GM18951 (cell line): ENCODE results near the gene SNRNP200.

Experiments used
- POLR2A ChIP-seq: IDR thresholded peaks from 4 replicates; pipeline ENCODE4 v1.6.1; 2011; ENCODE audit warnings: mild to moderate bottlenecking; ENCODE audit not compliant: insufficient read length, insufficient read depth; ENCODE audit errors: extremely low read depth
- in situ Hi-C: fragments of 300-500 bp; cut with MboI; formaldehyde crosslinking; loops from one replicate; pipeline ENCODE4 v1.12.0; 2022; ENCODE audit warnings: low sequenced_read_pairs, mixed read lengths, inconsistent platforms; ENCODE audit not compliant: unreplicated experiment

SNRNP200 gene

DNA sequence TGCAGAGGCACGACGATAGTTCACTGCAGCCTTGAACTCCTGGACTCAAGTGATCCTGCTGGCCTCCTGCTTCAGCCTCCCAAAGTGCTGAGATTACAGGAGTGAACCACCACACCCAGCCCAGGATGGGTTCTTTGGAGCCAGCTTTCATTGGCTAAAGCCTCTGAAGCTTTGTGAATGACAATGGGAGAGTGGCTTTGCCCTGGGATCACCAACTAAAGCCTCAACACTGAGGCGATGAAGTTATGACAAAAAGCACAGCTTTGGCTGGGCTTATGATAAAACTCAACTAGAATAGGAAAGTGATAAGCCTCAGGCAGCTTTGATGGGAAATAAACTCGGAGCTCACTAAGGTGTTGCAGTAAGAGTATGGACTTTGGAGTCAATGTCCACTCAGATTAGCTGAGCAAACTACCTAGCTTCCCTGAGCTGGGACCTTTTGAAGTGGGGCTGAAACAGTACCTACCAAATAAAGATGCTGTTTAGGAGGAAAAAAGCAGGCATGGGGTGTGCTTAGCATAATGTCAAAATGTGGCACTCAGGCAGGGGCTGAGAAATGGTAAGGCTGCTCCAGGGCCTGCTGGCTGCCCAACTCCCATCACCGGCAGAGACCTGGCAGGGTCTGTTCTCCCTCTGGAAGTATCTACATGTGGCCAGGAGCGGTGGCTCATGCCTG is 43.9 kb downstream of the SNRNP200 start:
- TF ChIP-seq POLR2A = no peak
- in situ Hi-C loops = loop anchor here (25.0 kb wide), 1 partner anchor 249 kb away; no protein-coding TSS in a partner anchor

- TF ChIP-seq POLR2A = no peak
- in situ Hi-C loops = loop anchor here (25.0 kb wide), 1 partner anchor 248 kb away; no protein-coding TSS in a partner anchor
Observed at GRCh38 chr2:96260387-96261260, 44.7 kb downstream of the SNRNP200 start.

DNA sequence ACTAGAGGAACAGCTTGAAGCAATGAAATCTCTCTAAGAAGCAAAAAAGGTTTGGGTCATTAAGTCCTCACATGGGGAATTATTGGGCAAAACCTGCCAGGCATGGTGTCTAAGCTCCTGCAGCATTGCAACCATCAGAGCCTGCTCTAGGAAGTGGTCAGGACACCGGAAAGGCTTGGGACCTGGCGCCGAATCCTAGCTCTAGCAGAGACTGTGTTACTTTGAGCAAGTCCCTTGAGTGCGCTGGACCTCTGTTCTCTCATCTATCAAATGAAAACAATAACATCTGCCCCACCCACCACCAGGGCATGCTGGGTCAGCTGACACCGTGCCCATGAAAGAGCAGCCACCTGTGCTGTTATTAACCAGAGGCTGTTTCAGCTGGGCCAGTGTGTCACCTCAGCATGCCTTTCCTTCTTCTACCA is 45.8 kb downstream of the SNRNP200 start:
- in situ Hi-C loops = loop anchor here (25.0 kb wide), 1 partner anchor 247 kb away; no protein-coding TSS in a partner anchor
- no peak for TF ChIP-seq POLR2A

DNA sequence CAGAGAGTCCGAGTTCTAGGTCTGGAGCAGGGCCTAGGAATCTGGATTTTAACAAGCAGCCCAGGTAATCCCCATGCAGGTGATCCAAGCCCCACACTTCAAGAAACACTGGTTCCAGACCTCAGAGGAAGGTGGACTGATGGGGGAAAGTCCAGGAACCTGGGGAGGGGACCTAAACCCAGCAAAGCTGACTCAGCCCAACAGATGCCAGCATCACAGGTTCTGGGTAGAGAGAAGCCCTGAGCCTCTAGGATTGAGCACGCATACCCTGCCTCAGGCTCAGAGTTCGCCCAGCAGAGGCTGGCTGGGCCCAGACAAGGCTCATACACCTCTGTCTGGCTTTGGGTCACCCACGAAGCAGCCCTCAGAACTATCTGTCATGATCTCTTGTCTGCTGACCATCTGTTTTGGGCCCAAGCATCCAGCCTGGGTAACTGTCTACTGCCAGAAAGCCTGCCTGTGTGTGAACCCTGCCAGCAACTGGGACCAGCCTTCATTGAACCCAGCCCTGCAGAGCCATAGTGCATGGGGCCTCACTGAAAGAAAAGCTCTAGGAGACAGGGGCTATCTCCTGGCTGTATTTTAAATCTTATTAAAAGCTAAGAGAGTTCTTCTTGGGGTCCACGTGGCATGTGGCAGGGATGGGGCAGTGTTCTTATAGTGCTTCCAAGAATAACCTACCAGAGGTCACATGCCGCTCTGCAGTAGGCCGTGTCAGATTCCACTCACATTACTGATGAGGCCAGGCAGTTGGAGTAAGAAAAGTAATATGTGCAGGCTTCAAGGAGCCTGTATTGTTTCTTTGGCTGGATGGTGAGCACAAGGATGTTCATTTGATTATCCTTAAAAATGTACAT is 47.0 kb downstream of the SNRNP200 start:
- in situ Hi-C loops = loop anchor here (25.0 kb wide), 1 partner anchor 246 kb away; no protein-coding TSS in a partner anchor

DNA sequence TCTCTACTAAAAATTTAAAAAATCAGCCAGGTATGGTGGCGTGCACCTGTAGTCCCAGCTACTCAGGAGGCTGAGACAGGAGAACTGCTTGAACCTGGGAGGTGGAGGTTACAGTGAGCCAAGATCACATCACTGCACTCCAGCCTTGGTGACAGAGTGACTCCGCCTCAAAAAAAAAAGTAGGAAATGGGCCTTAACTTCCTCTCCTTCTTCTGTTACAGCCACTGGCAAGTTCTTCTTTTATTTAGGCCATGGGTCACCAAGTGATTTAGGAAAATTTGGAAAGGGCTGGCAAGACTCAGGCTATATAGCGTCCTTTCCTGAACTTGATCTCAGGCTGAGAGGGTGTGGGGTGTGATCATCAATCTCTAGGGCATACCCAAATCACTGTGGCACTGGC is 47.6 kb downstream of the SNRNP200 start:
- in situ Hi-C loops = loop anchor here (25.0 kb wide), 1 partner anchor 245 kb away; no protein-coding TSS in a partner anchor

More for the DNA sequence above, 47.0 kb downstream of the SNRNP200 start:
- TF ChIP-seq POLR2A = no peak

GRCh38 chr2:96256611-96257113 is 48.7 kb downstream of the SNRNP200 start:
- no peak for TF ChIP-seq POLR2A
- in situ Hi-C loops = loop anchor here (25.0 kb wide), 1 partner anchor 244 kb away; no protein-coding TSS in a partner anchor

DNA sequence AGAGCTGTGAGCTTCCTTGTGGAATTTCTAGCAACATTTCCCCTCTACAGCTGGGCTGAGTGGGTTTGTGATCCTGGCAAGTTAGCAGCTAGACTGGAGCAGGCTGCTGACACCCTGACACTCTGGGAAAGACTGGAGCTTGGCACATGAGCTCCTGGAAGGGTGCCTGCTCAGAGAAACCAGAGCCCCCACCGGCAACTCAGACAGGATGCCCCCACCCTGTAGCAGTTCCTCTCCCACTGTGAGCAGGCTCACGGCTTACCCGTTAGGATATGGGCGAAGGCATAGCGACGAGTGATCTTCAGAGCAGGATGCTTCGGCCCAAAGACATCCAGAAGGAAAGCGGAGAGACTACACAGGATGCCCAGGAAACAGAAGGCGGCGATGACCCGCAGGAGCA is 50.8 kb downstream of the SNRNP200 start:
- TF ChIP-seq POLR2A = no peak
- in situ Hi-C loops = loop anchor here (25.0 kb wide), 1 partner anchor 242 kb away; no protein-coding TSS in a partner anchor

DNA sequence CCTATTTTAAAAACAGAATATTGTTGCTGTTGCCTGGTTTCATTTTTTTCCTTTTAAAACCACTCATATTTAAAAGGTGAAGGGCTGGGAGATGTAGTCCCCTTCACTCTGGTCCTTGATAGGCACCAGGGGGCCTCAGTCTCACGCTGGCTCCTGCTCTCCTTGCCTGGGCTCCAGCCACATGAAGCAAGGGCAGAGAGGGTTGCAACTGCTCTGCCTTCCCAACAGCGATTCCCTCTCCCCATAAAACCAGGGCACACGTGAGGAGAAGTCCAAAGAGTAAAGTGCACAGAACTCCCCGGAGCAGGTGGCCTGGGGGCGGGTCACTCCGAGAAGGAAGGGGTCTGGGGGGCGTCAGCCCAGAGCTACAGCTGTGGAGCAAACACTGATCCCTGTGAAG is 52.3 kb downstream of the SNRNP200 start:
- in situ Hi-C loops = loop anchor here (25.0 kb wide), 1 partner anchor 241 kb away; no protein-coding TSS in a partner anchor
- no peak for TF ChIP-seq POLR2A

DNA sequence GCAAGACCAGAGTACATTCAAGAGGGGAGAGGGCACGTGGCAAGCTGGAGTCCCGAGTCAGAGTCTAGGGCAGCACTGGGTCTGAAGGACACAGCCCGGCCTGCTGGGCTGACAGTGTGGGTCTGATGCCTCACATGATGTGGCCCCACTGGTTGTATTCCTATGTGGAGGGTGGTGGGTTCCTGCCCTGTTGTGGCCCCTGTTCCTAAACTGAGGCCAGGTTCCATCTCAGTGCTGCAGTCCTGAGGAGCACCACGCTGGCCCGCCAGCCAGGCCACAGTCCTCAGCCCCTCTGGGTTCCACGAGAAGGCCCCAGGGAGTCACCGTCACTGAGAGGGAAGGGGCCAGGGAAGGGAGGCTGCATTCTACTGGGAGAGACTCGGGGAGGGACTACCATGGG is 52.8 kb downstream of the SNRNP200 start:
- in situ Hi-C loops = loop anchor here (25.0 kb wide), 1 partner anchor 240 kb away; no protein-coding TSS in a partner anchor

GRCh38 chr2:96251721-96252292 is 53.5 kb downstream of the SNRNP200 start:
- TF ChIP-seq POLR2A = no peak
- in situ Hi-C loops = loop anchor here (25.0 kb wide), 1 partner anchor 240 kb away; no protein-coding TSS in a partner anchor

More for the DNA sequence above, 52.8 kb downstream of the SNRNP200 start:
- TF ChIP-seq POLR2A = no peak

- in situ Hi-C loops = loop anchor here (25.0 kb wide), 1 partner anchor 238 kb away; no protein-coding TSS in a partner anchor
- no peak for TF ChIP-seq POLR2A
Observed at GRCh38 chr2:96250188-96250587, 55.2 kb downstream of the SNRNP200 start.

DNA sequence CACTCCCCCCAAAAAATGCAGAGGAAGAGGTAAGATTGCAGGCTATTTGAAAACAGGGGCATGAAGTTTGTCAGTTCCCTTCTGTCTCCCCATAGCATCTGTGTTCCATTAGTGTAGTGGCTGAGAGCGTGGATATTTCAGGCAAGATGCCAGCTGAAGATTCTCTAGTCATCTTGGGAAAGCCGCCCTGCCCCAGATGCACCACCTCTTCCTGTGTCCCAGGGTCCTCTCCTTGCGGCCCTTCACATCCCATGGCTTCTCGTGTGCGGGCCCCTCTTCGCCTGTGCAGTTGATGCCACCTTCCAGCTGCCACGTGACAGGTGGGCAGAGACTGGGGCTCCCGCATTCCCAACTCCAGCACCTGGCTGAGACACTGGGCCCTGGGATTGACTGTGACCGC is 55.7 kb downstream of the SNRNP200 start:
- no peak for TF ChIP-seq POLR2A

More for the DNA sequence above, 55.7 kb downstream of the SNRNP200 start:
- in situ Hi-C loops = loop anchor here (25.0 kb wide), 1 partner anchor 237 kb away; no protein-coding TSS in a partner anchor
